WTC11 (cell line): ENCODE measurements around the gene KRI1. TPM values are rescaled to one million over a fixed set of nuclear protein-coding genes. Genes with fewer than 3 reads are reported as not detected.
A peak's percentile ranks its signal among the peaks of the same experiment; 100 is the strongest.
"Not testable (repeated sequence)": the region's sequence is repeated elsewhere in the genome, so short reads cannot be mapped to it uniquely, and the experiment has no call there.

Experiments
- ATAC-seq: fragments of 200-7000 bp; cut with Tn5 transposase; 2 replicates; pipeline ENCODE4 v1.10.0; 2021; ENCODE audit warnings: mild to moderate bottlenecking, moderate library complexity
- CTCF ChIA-PET: fragments of 300-600 bp; sonication (Branson Sonifier 250); formaldehyde crosslinking; loops from one replicate; lab custom pipeline; 2021; ENCODE audit warnings: antibody characterized with exemption; lab: Charles Lee
- POLR2A ChIA-PET: fragments of 350-600 bp; sonication (Branson Sonifier 250); formaldehyde crosslinking; loops from one replicate; lab custom pipeline; 2021; ENCODE audit warnings: antibody characterized with exemption; lab: Charles Lee
- DNase-seq: peaks from one replicate; pipeline ENCODE4 v3.0.0; 2021; ENCODE audit warnings: low spot score
- H3K27ac Mint-ChIP-seq: 2 replicates; pipeline ENCODE4 v1.8.0; 2021; ENCODE audit warnings: mixed read lengths
- H3K27me3 Mint-ChIP-seq: 2 replicates; pipeline ENCODE4 v1.8.0; 2021; ENCODE audit warnings: low read depth, mild to moderate bottlenecking, moderate library complexity, mixed read lengths
- H3K36me3 Mint-ChIP-seq: 2 replicates; pipeline ENCODE4 v1.8.0; 2021; ENCODE audit warnings: mixed read lengths
- H3K4me1 Mint-ChIP-seq: 2 replicates; pipeline ENCODE4 v1.8.0; 2022; ENCODE audit warnings: mixed read lengths
- H3K4me3 Mint-ChIP-seq: 2 replicates; pipeline ENCODE4 v1.8.0; 2021; ENCODE audit warnings: mild to moderate bottlenecking, moderate library complexity, mixed read lengths
- H3K9me3 Mint-ChIP-seq: 2 replicates; pipeline ENCODE4 v1.8.0; 2021; ENCODE audit warnings: mixed read lengths
- ATF1 ChIP-seq: sonication (generic); formaldehyde crosslinking; IDR thresholded peaks from 2 replicates; pipeline ENCODE4 v1.8.1; 2023; ENCODE audit warnings: mild to moderate bottlenecking, moderate library complexity, missing genetic modification reagents
- FOXK1 ChIP-seq: sonication (generic); formaldehyde crosslinking; IDR thresholded peaks from 2 replicates; pipeline ENCODE4 v1.8.0; 2022; ENCODE audit warnings: mild to moderate bottlenecking, moderate library complexity, missing genetic modification reagents
- GTF2I ChIP-seq: fragments of 250-450 bp; sonication (Bioruptor Pico); conservative IDR thresholded peaks from 2 replicates; pipeline ENCODE4 v1.4.0; 2021; ENCODE audit warnings: mild to moderate bottlenecking
- NR3C1 ChIP-seq: sonication (generic); formaldehyde crosslinking; conservative IDR thresholded peaks from 2 replicates; pipeline ENCODE4 v1.8.1; 2023; ENCODE audit warnings: low read depth, mild to moderate bottlenecking, missing genetic modification reagents
- RELA ChIP-seq: sonication (generic); formaldehyde crosslinking; IDR thresholded peaks from 2 replicates; pipeline ENCODE4 v1.8.1; 2022; ENCODE audit warnings: missing genetic modification reagents, mild to moderate bottlenecking, borderline replicate concordance
- SP1 ChIP-seq: sonication (generic); formaldehyde crosslinking; conservative IDR thresholded peaks from 2 replicates; pipeline ENCODE4 v1.8.1; 2022; ENCODE audit warnings: missing genetic modification reagents
- STAT6 ChIP-seq: sonication (generic); formaldehyde crosslinking; conservative IDR thresholded peaks from 2 replicates; pipeline ENCODE4 v1.8.1; 2023; ENCODE audit warnings: mild to moderate bottlenecking, low read depth, missing genetic modification reagents, moderate library complexity
- TCF7 ChIP-seq: sonication (generic); formaldehyde crosslinking; IDR thresholded peaks from 2 replicates; pipeline ENCODE4 v1.8.0; 2022; ENCODE audit warnings: mild to moderate bottlenecking, low read depth, missing genetic modification reagents, moderate library complexity
- TEAD1 ChIP-seq: sonication (generic); formaldehyde crosslinking; IDR thresholded peaks from 2 replicates; pipeline ENCODE4 v1.8.0; 2022; ENCODE audit warnings: mild to moderate bottlenecking, missing genetic modification reagents
- USF2 ChIP-seq: sonication (generic); formaldehyde crosslinking; IDR thresholded peaks from 2 replicates; pipeline ENCODE4 v1.8.1; 2023; ENCODE audit warnings: mild to moderate bottlenecking, missing genetic modification reagents, moderate library complexity
- ZNF121 ChIP-seq: sonication (generic); formaldehyde crosslinking; IDR thresholded peaks from 2 replicates; pipeline ENCODE4 v1.8.0; 2023; ENCODE audit warnings: missing genetic modification reagents
- ZNF396 ChIP-seq: fragments of 250-450 bp; sonication (Bioruptor Pico); IDR thresholded peaks from 2 replicates; pipeline ENCODE4 v1.8.0; 2021; ENCODE audit warnings: mild to moderate bottlenecking, moderate library complexity, borderline replicate concordance
- ZNF416 ChIP-seq: fragments of 250-450 bp; sonication (Bioruptor Pico); IDR thresholded peaks from 2 replicates; pipeline ENCODE4 v1.9.0; 2021; ENCODE audit warnings: mild to moderate bottlenecking, inconsistent platforms
- ZNF423 ChIP-seq: fragments of 250-450 bp; sonication (Bioruptor Pico); IDR thresholded peaks from 2 replicates; pipeline ENCODE4 v2.1.2; 2022; ENCODE audit warnings: mild to moderate bottlenecking, moderate library complexity
- ZNF425 ChIP-seq: fragments of 250-450 bp; sonication (Bioruptor Pico); conservative IDR thresholded peaks from 2 replicates; pipeline ENCODE4 v1.9.0; 2021; ENCODE audit warnings: mild to moderate bottlenecking
- ZNF512 ChIP-seq: sonication (generic); formaldehyde crosslinking; IDR thresholded peaks from 2 replicates; pipeline ENCODE4 v1.8.1; 2022; ENCODE audit warnings: missing genetic modification reagents, borderline replicate concordance
- ZNF671 ChIP-seq: fragments of 250-450 bp; sonication (Bioruptor Pico); IDR thresholded peaks from 2 replicates; pipeline ENCODE4 v1.8.0; 2021; ENCODE audit warnings: mild to moderate bottlenecking
- total RNA-seq: library from RNA; stranded (reverse); gene quantifications from 3 replicates; pipeline ENCODE4 v1.2.3, GENCODE V29; 2021
- TF ChIP-seq, protein P1 (sequence below): sonication (generic); formaldehyde crosslinking; IDR thresholded peaks from 2 replicates; pipeline ENCODE4 v1.8.0; 2022; ENCODE audit warnings: mild to moderate bottlenecking, missing genetic modification reagents
- TF ChIP-seq, protein P2 (sequence below): fragments of 250-450 bp; sonication (Bioruptor Pico); IDR thresholded peaks from 2 replicates; pipeline ENCODE4 v2.1.2; 2022; ENCODE audit warnings: mild to moderate bottlenecking, moderate library complexity

The KRI1 gene
- total RNA-seq, 1 experiment from 2014 or later = 43.6 TPM

DNA sequence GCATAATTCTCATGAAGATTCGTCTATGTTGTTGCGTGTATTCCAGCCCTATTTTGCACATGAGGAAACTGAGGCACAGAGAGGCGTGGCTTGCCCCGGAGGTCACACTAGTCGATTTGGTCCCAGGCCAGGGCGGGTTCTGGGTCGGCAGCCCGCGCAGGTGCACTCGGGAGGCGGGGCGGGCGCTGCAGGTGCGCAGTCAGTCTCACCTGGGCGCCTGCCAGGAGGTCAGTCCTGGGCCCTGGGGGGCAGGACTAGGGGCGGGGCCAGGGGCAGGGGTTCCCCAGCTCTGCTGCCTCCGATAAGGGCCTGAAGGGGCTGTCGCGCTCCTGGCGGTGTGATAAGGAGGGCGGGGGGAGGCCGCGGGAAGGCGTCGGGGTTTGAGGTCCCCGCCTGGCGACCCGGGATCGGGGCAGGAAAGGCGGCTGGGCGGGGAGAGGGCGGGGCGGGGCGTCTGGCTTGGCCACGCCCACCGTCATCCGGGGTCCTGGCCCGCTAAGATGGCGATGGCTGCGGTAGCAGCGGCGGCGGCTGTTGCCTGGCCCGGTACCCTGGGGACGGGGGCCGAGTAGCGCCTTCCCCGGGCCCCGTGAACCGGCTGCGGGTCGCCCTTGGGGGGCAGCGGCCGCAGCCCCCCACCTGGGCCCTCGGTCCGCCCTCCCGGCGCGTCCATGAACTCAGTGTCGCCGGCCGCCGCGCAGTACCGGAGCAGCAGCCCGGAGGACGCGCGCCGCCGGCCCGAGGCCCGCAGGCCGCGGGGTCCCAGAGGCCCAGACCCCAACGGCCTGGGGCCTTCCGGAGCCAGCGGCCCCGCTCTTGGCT, 22.2 kb downstream of the KRI1 start, which contains the start of gene ATG4D (continued):
- TF ChIP-seq, protein P1, sequence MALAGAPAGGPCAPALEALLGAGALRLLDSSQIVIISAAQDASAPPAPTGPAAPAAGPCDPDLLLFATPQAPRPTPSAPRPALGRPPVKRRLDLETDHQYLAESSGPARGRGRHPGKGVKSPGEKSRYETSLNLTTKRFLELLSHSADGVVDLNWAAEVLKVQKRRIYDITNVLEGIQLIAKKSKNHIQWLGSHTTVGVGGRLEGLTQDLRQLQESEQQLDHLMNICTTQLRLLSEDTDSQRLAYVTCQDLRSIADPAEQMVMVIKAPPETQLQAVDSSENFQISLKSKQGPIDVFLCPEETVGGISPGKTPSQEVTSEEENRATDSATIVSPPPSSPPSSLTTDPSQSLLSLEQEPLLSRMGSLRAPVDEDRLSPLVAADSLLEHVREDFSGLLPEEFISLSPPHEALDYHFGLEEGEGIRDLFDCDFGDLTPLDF (CRISPR knock-in tag) = no peak
- TF ChIP-seq ZNF423 (CRISPR knock-in tag) = peak; percentile 97
- TF ChIP-seq NR3C1 (CRISPR knock-in tag) = no peak
- TF ChIP-seq TEAD1 (CRISPR knock-in tag) = peak; percentile 30; the same call in 1 of the 2 replicates
- TF ChIP-seq FOXK1 = 0 out of 2 replicates have a peak, but pooled peaks have one; percentile 10
- no peak for TF ChIP-seq ZNF396 (CRISPR knock-in tag)
- TF ChIP-seq ZNF425 = no peak
- TF ChIP-seq GTF2I (CRISPR knock-in tag) = no peak
- TF ChIP-seq ZNF671 (CRISPR knock-in tag) = no peak
- 0 out of 2 replicates have a peak, but pooled peaks have one; percentile 62 for TF ChIP-seq TCF7 (CRISPR knock-in tag)
- TF ChIP-seq ZNF416 (CRISPR knock-in tag) = no peak
- TF ChIP-seq, protein P2, sequence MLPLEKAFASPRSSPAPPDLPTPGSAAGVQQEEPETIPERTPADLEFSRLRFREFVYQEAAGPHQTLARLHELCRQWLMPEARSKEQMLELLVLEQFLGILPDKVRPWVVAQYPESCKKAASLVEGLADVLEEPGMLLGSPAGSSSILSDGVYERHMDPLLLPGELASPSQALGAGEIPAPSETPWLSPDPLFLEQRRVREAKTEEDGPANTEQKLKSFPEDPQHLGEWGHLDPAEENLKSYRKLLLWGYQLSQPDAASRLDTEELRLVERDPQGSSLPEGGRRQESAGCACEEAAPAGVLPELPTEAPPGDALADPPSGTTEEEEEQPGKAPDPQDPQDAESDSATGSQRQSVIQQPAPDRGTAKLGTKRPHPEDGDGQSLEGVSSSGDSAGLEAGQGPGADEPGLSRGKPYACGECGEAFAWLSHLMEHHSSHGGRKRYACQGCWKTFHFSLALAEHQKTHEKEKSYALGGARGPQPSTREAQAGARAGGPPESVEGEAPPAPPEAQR (CRISPR knock-in tag) = no peak
- peak; percentile 72 for TF ChIP-seq SP1 (CRISPR knock-in tag)

DNA sequence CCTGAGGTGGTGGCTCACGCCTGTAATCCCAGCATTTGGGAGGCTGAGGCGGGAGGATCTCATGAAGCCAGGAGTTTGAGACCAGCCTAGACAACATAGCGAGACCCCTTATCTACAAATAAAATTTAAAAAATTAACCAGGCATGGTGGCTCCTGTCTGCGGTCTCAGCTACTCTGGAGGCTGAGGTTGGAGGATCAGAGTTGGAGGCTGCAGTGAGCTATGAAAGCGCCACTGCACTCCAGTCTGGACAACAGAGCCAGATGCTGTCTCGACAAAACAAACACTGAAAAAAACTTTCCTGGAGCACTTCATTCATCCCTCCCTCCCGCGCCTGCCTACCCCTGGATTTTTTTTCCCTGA, 22.8 kb downstream of the KRI1 start:
- H3K27ac Mint-ChIP-seq = peak overlapping the region; percentile 93
- peaks cover 6% of the 10 kb centered on the region for H3K36me3 Mint-ChIP-seq
- DNase-seq = no peak
- POLR2A ChIA-PET = interaction anchor here (0.6 to 1.0 kb wide), 3 partner anchors 23 to 312 kb away, joined by 3 to 5 read pairs (median 3); partner anchors contain the start of gene KRI1
- no peak for ATAC-seq
- no peak for TF ChIP-seq TCF7 (CRISPR knock-in tag)
- TF ChIP-seq GTF2I (CRISPR knock-in tag) = peak; percentile 69; the same call in 1 of the 2 replicates
- TF ChIP-seq USF2 (CRISPR knock-in tag) = no peak
- no peak for TF ChIP-seq STAT6 (CRISPR knock-in tag)
- TF ChIP-seq ZNF121 (CRISPR knock-in tag) = 0 out of 2 replicates have a peak, but pooled peaks have one; percentile 39
- no peak for TF ChIP-seq RELA (CRISPR knock-in tag)
- TF ChIP-seq ZNF512 (CRISPR knock-in tag) = no peak
- no peak for TF ChIP-seq ATF1 (CRISPR knock-in tag)
- TF ChIP-seq, all 79 proteins: peak for 2
- Mint-ChIP-seq H3K4me3 (peak overlapping the region; percentile 72), H3K27me3 (peaks cover 9% of the 10 kb centered on the region), H3K9me3 (no peaks in the 10 kb centered on the region), H3K4me1 (peaks cover 4% of the 10 kb centered on the region; the same call in 1 of the 2 replicates)
- CTCF ChIA-PET = interaction anchor here (0.6 to 5.8 kb wide), 15 partner anchors 9 to 345 kb away, joined by 3 to 51 read pairs (median 5); partner anchors contain the start of genes CDKN2D, KRI1 and QTRT1

GRCh38 chr19:10539016-10539415, 26.8 kb downstream of the KRI1 start:
- CTCF ChIA-PET = interaction anchor here (1.1 kb wide), 1 partner anchor 42 kb away, joined by 3 read pairs; no protein-coding TSS in a partner anchor
- POLR2A ChIA-PET, H3K27ac Mint-ChIP-seq, H3K4me1 Mint-ChIP-seq, H3K9me3 Mint-ChIP-seq, H3K27me3 Mint-ChIP-seq, ATAC-seq, H3K36me3 Mint-ChIP-seq, H3K4me3 Mint-ChIP-seq, DNase-seq: not testable (repeated sequence)
